Dermis microvascular lymphatic vessel endothelial cell (primary cell): ENCODE data around the gene BCO2. TPM values are rescaled to one million over a fixed set of nuclear protein-coding genes. Genes with fewer than 3 reads are reported as not detected.
"Not testable (repeated sequence)": the region's sequence is repeated elsewhere in the genome, so short reads cannot be mapped to it uniquely, and the experiment has no call there.

Experiments used
- DNase-seq, 2 donors: peaks; one replicate each; pipeline versions ENCODE4 v3.0.0 to v3.0.0-alpha.2; 2010; ENCODE audit warnings: low read depth in 2 of 2
- total RNA-seq: library from RNA; depleted of rRNA; stranded (reverse); fragments of >200 nt; gene quantifications from 2 replicates; pipeline ENCODE4 v1.2.1, GENCODE V29; 2014

BCO2 gene
- total RNA-seq, 1 donor from 2014 or later: 0.13 TPM

DNA sequence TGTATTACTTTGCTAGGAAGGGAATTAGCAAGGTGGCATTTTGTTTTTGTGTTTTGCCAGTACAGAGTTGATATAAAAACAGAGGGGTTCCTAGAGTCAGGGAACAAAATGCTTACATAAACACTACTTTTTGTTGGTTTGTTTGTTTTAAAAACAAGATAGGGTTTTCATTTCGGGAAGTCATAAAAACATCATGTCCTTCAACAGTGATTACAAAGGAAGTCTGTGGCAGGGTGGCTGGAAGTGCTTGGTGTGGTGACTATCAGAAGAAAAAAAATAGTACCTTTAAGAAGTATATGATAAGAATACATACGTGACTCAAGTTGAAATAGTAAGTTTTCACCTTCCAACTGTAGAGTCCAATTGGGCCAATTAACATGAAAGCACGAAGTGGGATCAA lies 10.3 kb upstream of the BCO2 start:
- DNase-seq: peak in 1 of 2 donors; percentile 60

DNA sequence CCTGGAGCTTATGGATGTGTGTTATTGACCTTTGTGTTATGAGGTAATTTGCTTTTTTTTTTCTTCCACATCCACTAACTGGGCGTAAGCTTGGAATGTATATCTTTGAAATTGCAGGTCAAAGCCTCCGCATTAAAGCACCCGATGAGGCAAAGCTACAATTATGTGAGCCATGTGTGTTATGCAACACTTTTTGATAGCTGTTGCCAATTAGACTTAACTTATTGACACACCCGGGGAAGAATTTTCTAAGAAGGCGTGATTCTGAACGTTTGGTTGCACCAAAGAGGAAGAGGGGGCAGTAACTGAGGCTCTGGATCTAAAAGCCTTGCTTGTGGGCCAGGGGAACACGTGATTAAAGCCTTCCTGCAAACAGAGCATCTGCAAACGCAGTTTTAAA lies 8.8 kb upstream of the BCO2 start:
- no peak for DNase-seq

DNA sequence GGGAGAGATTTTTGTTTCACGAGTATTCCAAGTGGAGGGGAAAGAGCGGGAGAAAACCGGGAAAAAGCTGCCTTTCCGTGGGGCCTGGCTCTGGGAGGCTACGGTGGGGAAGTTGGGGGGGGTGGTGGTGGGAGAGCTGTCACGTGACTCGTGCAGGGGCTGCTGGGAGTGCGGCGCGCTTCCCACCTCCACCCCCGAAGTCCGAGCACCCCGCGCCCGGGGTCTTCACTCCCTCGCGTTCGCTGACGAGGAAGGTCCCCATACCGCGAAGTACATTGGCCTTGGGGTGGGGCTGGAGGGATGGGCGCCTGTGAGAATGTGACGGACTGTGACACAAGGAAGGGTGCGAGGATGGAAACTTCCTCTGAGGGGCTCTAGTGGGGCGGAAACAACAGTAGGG lies 8.2 kb upstream of the BCO2 start, which contains the start of gene TEX12:
Gene TEX12, plus strand, starts transcription at position 228 of the 400 bp plus-strand sequence. CDS start 1,897 bp downstream, outside the sequence.
- no peak for DNase-seq

DNA sequence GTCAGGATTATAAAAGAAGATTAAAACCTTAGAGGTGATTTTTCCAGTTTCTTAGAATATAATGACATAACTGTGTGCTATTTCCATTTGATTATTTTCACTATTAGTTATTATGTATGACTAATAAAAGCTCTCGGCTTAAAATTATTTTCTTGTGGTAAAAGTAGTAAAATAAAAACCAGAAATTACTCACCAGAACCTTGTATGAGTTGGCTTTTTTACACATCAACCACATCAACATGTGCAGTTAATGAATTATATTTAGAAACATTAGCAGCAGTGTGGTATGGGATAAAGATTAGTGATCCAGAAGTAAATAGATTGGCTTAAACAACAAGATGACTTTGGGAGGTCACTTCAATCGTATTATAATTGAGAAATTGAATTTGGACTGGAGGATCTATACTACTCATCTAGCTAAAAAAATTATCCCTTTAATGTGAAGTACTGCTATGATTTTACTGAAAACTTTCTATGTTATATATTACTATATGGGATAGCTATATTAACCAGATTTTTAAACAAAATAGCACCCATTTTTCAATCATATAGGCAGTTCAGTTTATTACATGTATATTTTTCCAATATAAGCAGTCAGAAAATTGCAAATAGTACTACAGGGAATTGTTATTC lies 2.8 kb upstream of the BCO2 start:
- DNase-seq: no peak

DNA sequence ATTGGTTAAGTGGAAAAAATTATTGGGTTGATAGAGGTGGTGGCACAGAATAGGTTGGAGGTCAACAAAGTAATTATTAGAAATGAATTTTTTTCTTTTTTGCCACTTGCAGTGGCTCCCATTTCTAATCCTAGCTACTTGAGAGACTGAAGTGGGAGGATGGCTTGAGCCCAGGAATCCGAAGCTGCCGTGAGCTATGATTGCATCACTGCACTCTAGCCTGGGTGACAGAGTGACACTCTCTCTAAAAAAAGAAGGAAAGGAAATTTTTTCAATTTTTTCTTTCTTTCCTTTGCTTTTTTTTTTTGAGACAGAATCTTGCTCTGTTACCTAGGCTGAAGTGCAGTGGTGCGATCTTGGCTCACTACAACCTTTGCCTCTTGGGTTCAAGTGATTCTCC lies 2.2 kb upstream of the BCO2 start:
- no peak for DNase-seq

DNA sequence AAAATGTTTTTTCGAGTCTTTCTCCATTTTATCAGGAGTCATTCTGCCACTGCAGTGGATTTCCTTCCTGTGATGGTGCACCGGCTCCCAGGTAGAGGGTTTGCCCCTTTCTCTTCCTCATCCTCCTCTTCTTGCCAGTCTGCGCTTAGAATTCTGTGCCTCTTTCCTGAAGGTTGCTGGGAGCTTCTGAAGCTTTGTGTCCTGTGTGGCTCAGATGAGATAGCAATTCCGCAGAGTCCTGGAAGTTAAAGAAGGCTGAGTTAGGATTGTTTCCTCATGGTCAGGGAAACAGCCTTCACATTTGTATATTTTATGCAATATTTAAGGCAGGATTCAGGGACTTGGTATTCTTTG lies 264 bp downstream of the BCO2 start:
- no peak for DNase-seq

DNA sequence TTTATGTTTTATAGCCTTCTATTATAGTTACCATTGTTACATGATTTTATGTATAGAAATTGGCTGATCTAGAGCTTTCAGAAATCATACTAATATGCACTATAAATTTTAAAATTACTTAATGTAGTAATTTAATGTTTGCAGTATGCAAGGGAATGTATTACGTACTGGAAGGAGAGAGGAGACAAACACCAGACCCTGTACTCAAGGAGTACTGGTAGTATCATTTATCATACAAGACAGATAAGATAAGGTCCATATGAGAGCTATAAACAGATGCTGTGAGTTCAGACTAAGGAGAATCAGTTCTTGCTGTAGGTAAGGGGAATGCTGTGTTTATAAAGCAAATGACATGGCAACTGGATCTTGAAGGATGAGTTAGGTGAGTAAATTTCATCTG lies 765 bp downstream of the BCO2 start:
- DNase-seq: no peak

DNA sequence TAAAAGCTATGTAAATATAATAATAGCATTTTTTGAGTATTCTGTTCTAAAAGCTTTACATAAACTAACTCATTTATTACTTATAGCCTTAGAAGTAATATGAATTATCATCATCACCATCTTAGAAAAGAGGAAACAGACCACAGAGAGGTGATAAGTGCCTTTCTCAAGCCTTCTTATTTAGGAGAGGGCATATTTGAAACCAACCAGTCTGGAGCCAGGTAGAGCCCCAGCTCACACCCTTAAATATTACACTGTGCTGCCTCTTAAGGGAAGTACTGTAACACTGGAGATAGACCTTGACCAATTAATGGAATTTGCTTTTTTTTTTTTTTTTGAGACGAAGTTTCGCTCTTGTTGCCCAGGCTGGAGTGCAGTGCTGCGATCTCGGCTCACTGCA lies 2.3 kb downstream of the BCO2 start:
- DNase-seq: no peak

DNA sequence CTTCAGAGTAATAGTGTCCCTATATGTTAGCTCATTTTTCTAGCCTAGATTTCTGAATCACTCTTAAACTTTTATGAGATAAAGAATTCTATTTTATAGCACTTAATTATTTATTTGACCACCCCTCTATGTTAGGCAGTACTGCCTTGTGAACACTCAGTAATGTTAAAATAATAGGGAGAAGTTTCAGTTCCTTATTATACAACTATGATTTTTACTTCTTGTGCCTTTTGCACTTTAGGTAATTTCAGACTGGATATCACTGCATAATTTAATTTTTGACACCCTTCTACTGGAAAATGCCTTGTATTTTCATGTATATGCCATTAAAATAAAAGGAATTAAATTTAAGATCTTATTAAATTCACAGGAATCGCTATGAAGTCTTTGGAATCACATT lies 3.1 kb downstream of the BCO2 start:
- DNase-seq: no peak

DNA sequence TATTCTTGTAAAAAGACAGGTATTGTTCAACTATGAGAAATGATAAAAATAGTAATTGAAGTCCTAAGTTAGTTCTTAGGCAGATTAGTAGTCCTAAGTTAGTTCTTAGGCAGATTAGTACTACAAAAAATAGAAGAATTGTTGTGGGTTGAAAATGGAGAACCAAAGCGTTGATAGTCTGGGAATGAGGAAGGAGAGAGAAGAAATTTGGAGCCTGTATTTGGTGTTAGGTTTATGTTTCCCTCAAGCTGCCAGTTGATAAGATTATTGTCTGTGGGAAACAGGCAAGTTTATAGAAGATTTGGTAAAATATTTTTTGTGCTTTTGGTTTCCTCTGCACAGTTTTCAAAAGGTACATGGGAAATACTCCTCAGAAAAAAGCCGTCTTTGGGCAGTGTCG lies 3.6 kb downstream of the BCO2 start:
- no peak for DNase-seq

DNA sequence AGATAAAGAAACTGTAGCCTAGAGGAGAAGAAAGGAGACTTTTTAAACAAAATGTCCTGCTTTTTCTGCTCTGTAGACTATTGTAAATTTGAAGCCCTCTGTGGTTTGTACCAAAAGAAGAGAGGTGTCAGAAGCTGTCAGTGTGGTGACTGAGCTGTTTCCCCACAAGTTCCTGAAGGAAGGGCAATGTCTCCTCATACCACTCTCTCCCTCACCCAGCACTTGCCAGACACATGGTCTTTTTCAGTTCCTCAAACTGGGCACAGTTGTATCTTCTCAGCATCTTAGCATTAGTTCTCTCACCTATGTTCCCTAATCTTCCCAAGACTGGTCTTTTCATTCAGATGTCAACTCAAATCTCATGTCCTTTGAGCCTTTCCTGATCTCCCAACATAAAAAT lies 4.3 kb downstream of the BCO2 start:
- no peak for DNase-seq

DNA sequence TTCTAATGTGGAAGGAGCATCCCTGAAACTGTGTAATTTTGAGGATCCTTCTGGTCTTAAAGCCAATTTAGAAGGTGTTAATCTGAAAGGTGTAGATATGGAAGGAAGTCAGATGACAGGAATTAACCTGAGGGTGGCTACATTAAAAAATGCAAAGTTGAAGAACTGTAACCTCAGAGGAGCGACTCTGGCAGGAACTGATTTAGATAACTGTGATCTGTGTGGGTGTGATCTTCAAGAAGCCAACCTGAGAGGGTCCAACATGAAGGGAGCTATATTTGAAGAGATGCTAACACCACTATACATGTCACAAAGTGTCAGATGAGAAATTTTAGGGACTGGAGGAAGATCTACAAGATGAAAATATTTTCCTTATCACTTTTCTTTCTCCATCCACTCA lies 7.6 kb downstream of the BCO2 start:
- no peak for DNase-seq

DNA sequence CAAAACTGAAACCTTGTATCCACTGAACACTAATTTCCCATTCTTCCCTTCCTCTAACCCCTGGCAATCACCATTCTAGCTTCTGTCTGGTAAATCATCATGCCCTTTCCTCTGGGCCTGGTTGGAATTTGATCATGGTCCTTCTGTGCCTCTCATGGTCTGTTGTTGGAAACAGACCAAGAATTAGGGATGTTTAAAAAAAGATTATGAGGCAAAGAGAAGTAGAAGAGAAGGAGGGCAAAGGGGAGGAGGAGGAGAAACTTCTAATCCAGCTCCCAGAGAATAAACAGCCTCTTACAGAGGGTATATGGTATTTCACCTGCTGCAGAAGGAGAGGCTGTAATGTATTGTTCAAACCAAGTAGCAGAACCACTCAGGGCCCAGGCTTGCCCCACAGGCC lies 10.6 kb downstream of the BCO2 start:
- no peak for DNase-seq

DNA sequence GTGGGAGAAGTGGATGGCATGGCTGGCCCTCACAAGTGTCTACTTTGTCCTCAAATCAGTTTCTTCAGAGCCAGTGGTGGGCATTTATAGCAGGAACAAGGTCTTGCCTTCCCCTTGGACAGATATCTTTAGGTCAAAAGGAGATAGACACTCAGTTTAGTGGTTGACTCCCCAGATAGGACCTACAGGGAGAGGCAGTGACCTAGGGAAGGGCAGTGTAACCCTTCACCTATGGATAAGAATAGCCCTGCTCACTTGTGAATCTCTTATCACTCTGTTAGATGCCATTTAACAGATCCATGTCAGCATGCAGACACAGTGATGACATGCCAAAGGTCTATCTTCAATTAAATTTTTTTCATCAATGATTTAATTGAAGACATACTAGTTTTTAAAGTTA lies 11.0 kb downstream of the BCO2 start:
- DNase-seq: no peak

DNA sequence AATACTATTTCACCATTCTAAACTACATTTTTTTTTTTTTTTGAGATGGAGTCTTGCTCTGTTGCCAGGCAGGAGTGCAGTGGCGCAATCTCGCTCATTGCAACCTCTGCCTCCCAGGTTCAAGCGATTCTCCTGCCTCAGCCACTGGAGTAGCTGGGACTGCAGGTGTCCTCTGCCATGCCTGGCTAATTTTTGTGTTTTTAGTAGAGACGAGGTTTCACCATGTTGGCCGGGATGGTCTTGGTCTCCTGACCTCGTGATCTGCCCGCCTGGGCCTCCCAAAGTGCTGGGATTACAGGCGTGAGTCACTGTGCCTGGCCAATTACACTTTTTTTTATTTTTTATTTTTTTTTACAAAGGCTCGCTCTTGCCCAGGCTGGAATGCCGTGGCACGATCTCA lies 19.8 kb downstream of the BCO2 start:
- not testable (repeated sequence) for DNase-seq

DNA sequence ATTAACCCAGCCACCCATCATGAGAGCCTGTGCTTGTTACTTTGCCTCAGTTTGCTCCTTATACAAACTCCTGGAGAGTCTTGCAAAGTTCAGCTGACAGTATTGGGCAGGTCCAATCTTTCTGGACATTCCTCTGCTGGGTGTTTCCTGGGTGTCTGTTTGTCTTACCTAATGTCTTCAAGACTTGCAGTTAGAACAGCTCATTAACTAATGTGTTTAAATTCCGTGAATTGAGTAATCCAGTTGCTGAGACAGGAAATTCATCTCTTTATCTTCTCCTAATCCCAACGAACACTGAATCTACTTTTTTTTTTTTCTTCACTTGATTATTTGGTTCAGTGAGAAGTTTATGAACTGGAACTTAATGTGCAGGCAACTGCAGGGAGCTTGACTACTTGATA lies 20.6 kb downstream of the BCO2 start:
- DNase-seq: no peak

DNA sequence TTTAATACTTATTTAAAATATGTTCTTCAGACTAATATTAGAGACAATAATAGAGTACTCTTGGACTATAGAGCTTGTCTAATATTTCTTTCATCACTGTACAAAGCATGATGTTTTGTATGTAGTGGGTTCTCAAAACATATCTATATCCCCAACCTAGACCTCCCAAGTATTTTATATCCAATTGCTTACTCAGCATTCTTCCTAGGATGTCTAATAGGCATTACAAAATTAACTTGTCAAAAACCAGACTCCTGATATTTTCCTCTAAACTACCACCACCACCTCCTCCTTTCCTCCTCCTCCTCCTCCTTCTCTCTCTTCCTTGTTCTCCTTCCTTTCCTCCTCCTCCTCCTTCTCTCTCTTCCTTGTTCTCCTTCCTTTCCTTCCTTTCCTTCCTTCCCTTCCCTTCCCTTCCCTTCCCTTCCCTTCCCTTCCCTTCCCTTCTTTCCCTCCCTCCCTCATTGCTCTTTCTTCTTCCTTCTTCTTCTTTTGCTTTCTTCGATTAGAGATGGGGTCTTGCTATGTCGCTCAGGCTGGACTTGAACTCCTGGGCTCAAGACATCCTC lies 21.3 kb downstream of the BCO2 start:
- no peak for DNase-seq

DNA sequence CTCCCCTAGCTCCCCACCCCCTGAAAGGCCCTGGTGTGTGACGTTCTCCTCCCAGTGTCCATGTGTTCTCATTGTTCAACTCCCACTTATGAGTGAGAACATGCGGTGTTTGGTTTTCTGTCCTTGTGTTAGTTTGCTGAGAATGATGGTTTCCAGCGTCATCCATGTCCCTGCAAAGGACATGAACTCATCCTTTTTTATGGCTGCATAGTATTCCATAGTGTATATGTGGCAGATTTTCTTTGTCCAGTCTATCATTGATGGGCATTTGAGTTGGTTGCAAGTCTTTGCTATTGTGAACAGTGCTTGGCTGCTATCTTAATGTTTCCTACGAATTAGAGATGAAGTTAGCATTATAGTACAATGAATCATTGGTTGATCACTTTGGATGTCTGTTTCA lies 23.8 kb downstream of the BCO2 start:
- DNase-seq: not testable (repeated sequence)

DNA sequence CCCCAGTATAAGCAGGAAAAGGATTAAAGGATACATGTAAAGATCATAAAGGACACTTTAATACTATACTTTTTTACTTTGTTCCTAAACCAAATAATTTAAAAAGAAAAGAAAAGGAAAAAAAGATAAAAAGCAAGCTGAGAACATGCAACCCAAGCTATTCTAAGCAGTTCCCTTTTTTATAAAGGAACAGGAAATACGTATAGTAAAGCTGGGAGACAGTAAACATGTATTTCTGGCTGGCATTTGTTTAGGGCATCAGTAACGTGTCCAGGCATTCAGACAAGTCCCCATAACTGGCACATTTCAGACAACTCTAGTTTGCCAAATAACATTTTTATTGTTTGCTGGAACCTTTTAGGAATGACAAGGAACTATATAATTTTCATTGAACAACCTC lies 24.9 kb downstream of the BCO2 start:
- no peak for DNase-seq

DNA sequence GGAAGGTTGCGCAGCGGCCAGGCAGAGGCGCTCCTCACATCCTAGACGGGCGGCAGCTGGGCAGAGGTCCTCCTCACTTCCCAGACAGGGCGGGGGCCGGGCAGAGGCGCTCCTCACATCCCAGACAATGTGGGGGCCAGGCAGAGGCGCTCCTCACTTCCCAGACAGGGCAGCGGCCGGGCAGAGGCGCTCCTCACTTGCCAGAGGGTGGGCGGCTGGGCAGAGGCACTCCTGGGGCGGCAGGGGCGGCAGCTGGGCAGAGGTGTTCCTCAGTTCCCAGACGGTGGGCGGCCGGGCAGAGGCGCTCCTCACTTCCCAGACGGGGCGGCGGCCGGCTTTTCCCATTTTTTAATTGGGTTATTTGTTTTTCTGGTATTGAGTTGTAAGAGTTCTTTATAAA lies 30.8 kb downstream of the BCO2 start:
- DNase-seq: no peak

DNA sequence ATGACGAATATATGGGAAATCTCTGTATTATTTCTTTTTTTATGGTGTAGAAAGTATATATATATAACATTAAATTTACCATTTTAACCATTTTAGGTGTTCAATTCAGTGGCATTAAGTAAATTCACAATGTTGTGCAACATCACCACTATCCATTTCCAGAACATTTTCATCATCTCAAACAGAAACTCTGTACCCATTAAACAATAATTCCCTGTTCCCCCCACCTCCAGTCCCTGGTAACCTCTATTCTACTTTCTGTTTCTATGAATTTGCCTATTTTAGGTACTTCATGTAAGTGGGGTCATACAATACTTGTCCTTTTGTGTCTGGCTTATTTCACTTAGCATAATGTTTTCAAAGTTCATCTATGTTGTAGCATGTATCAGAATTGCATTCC lies 35.6 kb downstream of the BCO2 start:
- no peak for DNase-seq

DNA sequence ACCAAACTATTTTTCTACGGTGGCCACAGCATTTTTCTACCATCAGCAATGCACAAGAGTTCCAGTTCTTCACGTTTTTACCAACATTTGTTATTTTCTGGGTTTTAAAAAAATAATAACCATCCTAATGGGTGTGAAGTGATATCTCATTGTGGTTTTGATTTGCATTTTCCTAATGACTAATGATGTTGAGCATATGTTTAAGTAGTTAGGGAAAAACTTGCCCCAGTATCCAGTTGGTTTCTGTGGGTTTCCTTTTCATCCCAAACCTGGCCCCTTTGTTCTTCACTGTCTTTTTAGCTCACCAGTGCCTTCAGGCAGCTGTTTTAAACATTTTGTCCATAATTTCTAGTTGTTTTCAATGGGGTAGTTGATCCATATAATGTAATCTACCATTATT lies 36.2 kb downstream of the BCO2 start:
- no peak for DNase-seq

DNA sequence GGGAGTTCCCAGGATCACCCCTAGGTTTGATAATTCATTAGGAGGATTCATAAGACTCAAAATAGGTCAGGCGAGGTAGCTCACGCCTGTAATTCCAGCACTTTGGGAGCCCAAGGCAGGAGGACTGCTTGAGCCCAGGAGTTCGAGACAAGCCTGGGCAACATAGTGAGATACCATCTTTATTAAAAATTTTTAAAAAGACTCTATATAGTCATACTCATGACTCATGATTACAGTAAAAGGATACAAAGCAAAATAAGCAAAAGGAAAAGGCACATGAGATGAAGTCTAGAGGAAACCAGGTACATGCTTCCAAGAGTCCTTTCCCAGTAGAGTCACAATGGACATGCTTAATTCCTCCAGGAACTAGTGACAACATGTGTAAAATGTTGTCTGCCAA lies 37.0 kb downstream of the BCO2 start:
- no peak for DNase-seq

DNA sequence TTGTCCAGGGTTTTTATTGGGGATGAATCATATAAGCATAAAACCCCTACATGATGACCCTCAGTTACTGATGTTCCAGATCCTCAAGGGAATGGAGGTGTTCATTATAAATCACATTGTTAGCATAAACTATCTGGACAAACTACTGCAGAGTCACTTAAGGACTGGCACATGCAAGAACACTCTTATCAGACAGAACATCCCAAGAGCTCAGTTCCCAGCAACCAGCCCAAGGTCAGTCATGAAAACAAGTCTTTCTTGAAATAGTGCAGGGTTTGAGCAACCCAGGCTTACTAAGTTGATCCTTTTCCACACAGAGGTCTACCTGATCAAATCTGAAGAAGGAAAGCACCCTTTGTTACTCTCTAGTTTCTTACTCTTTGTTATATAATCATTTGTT lies 37.4 kb downstream of the BCO2 start:
- DNase-seq: no peak
